Endothelial cell (in vitro differentiated cells): Measurements from ENCODE around the gene IFRD2. TPM values are rescaled to one million over a fixed set of nuclear protein-coding genes. Genes with fewer than 3 reads are reported as not detected.

Experiments
- DNase-seq: peaks from one replicate; pipeline ENCODE4 v3.0.0; 2021; ENCODE audit warnings: low spot score
- H3K27ac Mint-ChIP-seq: one replicate; pipeline ENCODE4 v1.8.0; 2021; ENCODE audit warnings: mixed read lengths, inconsistent platforms; ENCODE audit not compliant: unreplicated experiment
- H3K27me3 Mint-ChIP-seq: one replicate; pipeline ENCODE4 v1.8.0; 2021; ENCODE audit warnings: mild to moderate bottlenecking, moderate library complexity, mixed read lengths, inconsistent platforms; ENCODE audit not compliant: unreplicated experiment
- H3K36me3 Mint-ChIP-seq: one replicate; pipeline ENCODE4 v1.8.0; 2021; ENCODE audit warnings: mild to moderate bottlenecking, low read depth, mixed read lengths, inconsistent platforms; ENCODE audit not compliant: unreplicated experiment
- H3K4me1 Mint-ChIP-seq: one replicate; pipeline ENCODE4 v1.8.0; 2021; ENCODE audit warnings: mild to moderate bottlenecking, mixed read lengths, inconsistent platforms; ENCODE audit not compliant: unreplicated experiment
- H3K4me3 Mint-ChIP-seq: one replicate; pipeline ENCODE4 v1.8.0; 2021; ENCODE audit warnings: mild to moderate bottlenecking, mixed read lengths, inconsistent platforms; ENCODE audit not compliant: unreplicated experiment
- H3K9me3 Mint-ChIP-seq: one replicate; pipeline ENCODE4 v1.8.0; 2021; ENCODE audit warnings: mixed read lengths, inconsistent platforms; ENCODE audit not compliant: unreplicated experiment
- total RNA-seq: library from RNA; stranded (reverse); fragmentation: NEBNext Ultra II Directional; extraction: Animal tissue kit (Norgen Biotek cat#: 25700); gene quantifications from one replicate; pipeline ENCODE4 v1.2.1, GENCODE V29; 2021; ENCODE audit not compliant: unreplicated experiment
- TF ChIP-seq, protein P1 (sequence below): fragments of 200-600 bp; sonication (generic); IDR thresholded peaks from one replicate; pipeline ENCODE4 v1.5.0; 2021; ENCODE audit warnings: antibody characterized with exemption; ENCODE audit not compliant: unreplicated experiment

Gene IFRD2
- total RNA-seq, 1 donor from 2014 or later = 43.2 TPM

DNA sequence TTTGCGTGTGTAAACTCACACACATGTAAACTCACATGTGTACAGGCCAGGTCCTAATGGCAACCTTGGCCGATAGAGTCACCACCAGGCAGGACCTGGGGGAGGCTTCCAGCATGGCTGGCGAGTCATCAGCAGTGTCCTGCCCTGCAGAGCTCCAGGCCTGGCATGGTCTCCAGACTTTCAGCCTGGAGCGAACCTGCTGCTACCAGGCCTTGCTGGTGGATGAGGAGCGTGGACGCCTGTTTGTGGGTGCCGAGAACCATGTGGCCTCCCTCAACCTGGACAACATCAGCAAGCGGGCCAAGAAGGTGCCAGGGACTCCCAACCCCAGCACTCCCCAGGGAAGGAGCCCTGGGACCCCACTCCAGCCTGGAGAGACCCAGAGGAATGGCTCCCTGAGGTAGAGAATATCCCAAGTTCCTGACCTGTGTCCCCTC lies 22.2 kb downstream of the IFRD2 start:
- Mint-ChIP-seq H3K27ac (no peak overlapping the region), H3K9me3 (no peaks in the 10 kb centered on the region), H3K27me3 (peaks cover 33% of the 10 kb centered on the region), H3K36me3 (peaks cover 9% of the 10 kb centered on the region), H3K4me1 (peaks cover 13% of the 10 kb centered on the region), H3K4me3 (no peak overlapping the region)
- TF ChIP-seq, protein P1, sequence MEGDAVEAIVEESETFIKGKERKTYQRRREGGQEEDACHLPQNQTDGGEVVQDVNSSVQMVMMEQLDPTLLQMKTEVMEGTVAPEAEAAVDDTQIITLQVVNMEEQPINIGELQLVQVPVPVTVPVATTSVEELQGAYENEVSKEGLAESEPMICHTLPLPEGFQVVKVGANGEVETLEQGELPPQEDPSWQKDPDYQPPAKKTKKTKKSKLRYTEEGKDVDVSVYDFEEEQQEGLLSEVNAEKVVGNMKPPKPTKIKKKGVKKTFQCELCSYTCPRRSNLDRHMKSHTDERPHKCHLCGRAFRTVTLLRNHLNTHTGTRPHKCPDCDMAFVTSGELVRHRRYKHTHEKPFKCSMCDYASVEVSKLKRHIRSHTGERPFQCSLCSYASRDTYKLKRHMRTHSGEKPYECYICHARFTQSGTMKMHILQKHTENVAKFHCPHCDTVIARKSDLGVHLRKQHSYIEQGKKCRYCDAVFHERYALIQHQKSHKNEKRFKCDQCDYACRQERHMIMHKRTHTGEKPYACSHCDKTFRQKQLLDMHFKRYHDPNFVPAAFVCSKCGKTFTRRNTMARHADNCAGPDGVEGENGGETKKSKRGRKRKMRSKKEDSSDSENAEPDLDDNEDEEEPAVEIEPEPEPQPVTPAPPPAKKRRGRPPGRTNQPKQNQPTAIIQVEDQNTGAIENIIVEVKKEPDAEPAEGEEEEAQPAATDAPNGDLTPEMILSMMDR = no peak
- DNase-seq = no peak

DNA sequence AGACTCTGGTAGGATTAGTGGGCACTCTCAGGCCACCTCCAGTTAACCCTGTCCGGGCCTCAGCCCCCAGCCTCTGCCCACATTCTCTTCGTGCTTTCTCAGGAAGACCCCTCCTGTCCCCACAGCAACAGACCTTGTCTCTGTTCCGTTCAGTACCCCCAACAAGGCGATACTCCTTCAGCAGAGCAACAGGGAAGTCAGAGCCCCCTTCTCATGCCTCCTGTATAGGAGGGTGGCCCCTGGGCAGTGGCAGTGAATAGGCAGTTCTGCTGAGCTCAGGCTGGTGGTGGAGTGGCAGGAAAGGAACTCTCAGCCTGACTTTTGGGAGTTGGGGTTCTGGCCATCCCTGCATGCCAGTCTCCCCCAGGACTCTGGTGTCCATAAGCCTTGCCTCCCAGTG lies 22.8 kb downstream of the IFRD2 start:
- Mint-ChIP-seq H3K27me3 (peaks cover 33% of the 10 kb centered on the region), H3K9me3 (no peaks in the 10 kb centered on the region), H3K4me1 (peaks cover 11% of the 10 kb centered on the region), H3K27ac (no peak overlapping the region), H3K4me3 (no peak overlapping the region), H3K36me3 (peaks cover 9% of the 10 kb centered on the region)
- TF ChIP-seq, protein P1 = no peak
- no peak for DNase-seq

DNA sequence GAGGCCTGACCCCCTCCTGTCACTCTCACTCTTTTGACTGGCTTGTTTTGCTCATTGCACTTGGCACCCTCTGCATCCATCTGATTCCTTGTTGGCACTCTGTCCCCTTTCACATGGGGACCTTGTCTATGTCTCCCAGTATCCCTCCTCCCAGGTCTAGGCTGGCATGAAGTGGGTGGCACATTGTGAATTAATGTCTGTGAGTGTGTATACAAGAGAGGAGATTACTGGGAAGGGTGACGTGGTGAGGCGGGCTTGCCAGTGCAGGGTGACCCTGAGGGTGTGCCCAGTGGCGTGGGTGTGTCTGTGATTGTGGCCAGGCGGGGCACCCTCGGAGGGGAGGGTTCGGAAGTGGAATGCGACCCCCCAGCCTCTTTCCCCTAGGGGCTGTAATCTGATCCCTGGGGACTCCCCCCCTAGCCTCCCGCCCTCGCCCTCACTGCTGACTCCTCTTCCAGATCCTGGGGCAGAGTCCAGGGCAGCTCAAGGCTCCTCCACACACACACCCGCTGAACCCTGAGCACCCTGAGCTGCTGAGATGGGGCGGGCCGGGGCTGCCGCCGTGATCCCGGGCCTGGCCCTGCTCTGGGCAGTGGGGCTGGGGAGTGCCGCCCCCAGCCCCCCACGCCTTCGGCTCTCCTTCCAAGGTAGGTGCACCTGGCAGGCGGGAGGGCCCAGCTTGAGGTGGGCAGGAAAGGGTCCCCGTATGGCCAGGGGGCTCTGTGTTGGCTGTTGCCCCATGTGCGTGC lies 23.4 kb downstream of the IFRD2 start, which contains the start of gene SEMA3B:
TSS of gene SEMA3B (plus strand) at position 445 of the 749 bp plus-strand sequence. CDS start at position 539, 94 bp downstream.
- TF ChIP-seq, protein P1 = no peak
- H3K9me3 Mint-ChIP-seq = no peaks in the 10 kb centered on the region
- no peak for DNase-seq
- peaks cover 9% of the 10 kb centered on the region for H3K36me3 Mint-ChIP-seq
- H3K27ac Mint-ChIP-seq = peak within 1 kb of the TSS; percentile 41
- no peak within 1 kb of the TSS for H3K4me3 Mint-ChIP-seq
- H3K27me3 Mint-ChIP-seq = peaks cover 33% of the 10 kb centered on the region
- peaks cover 7% of the 10 kb centered on the region for H3K4me1 Mint-ChIP-seq

DNA sequence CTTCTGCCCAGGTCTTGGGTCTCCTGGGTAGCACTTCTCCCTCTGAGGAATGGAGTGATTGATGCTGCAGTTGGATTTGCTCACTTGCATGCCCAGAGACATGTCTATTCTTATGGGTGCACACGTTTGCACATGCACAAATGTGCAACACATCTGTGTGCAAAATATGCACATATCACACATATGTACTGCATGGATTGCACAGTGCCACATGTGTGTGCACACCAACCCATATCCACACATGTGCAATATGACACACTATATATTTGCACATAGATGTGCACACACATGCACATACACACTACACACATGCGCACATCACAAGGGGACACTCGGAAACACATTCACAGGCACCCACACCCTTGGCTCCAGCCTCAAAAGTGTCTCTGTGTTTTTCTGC lies 24.0 kb downstream of the IFRD2 start:
- no peak for DNase-seq
- Mint-ChIP-seq H3K27me3 (peaks cover 36% of the 10 kb centered on the region), H3K27ac (no peak overlapping the region), H3K4me1 (peaks cover 7% of the 10 kb centered on the region), H3K36me3 (peaks cover 9% of the 10 kb centered on the region), H3K4me3 (no peak overlapping the region), H3K9me3 (no peaks in the 10 kb centered on the region)
- TF ChIP-seq, protein P1 = no peak

DNA sequence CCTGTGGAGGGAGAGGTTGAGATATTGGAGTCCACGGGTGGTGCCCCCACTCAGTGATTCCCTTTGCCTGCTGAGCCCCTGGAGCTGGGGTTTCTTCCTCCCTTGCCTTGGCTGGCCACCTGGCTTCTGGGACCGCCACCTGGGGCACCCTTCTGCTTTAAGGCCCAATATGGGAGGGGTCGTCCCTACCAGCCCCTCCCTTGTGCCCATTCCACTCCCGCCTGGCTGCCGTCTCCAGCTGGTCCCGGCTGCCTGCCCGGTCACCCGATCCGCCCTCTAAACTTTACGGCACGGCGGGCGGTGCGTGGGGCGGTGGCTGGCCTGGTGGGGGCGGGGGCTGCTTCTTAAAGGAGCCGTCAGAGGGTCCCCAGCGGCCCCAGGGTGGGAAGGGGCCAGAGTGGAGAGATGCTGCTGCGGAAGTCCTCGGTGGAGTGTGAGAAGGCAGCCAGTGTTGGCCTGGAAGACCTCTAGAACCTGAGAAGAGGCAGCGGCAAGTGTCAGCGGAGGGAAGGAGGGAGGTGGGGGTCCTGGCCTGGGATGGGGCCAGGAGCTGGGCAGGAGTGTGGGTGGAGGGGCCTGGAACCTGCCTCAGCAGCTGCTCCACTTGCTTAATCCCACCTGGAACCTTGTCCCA lies 24.8 kb downstream of the IFRD2 start:
- Mint-ChIP-seq H3K4me1 (peaks cover 7% of the 10 kb centered on the region), H3K9me3 (no peaks in the 10 kb centered on the region), H3K27me3 (peaks cover 38% of the 10 kb centered on the region), H3K36me3 (peaks cover 9% of the 10 kb centered on the region), H3K27ac (no peak overlapping the region), H3K4me3 (no peak overlapping the region)
- no peak for DNase-seq
- TF ChIP-seq, protein P1 = no peak
